Transverse colon (tissue), 4 donors: ENCODE results near the gene RAMP1. TPM values are rescaled to one million over a fixed set of nuclear protein-coding genes. Genes with fewer than 3 reads are reported as not detected.
"Not testable (repeated sequence)": the region's sequence is repeated elsewhere in the genome, so short reads cannot be mapped to it uniquely, and the experiment has no call there.

Experiments
- DNase-seq: peaks from one replicate; pipeline ENCODE4 v3.0.0-alpha.2; 2019
- H3K27ac ChIP-seq, 4 donors: fragments of 200-600 bp; sonication (generic); 2 replicates each; pipeline ENCODE4 v1.5.1; 2016 to 2018; ENCODE audit warnings: inconsistent platforms in 4 of 4
- H3K27me3 ChIP-seq: fragments of 200-600 bp; sonication (generic); 2 replicates; pipeline ENCODE4 v1.5.1; 2017; ENCODE audit warnings: inconsistent platforms
- H3K36me3 ChIP-seq, 4 donors: fragments of 200-600 bp; sonication (generic); 2 replicates each; pipeline ENCODE4 v1.5.1; 2017 to 2019; ENCODE audit warnings: inconsistent platforms in 4 of 4
- H3K4me1 ChIP-seq, 4 donors: fragments of 200-600 bp; sonication (generic); 2 replicates each; pipeline ENCODE4 v1.5.1; 2017 to 2020; ENCODE audit warnings: inconsistent platforms in 4 of 4
- H3K4me3 ChIP-seq, 4 donors: fragments of 200-600 bp; sonication (generic); 1 replicate in 1 of 4; 2 replicates in 3 of 4; pipeline versions ENCODE4 v1.5.1 to v1.6.1; 2017 to 2019; ENCODE audit warnings: inconsistent platforms in 4 of 4
- H3K9me3 ChIP-seq, 2 donors: fragments of 200-600 bp; sonication (generic); 2 replicates each; pipeline ENCODE4 v1.5.1; 2017 to 2019; ENCODE audit warnings: inconsistent platforms in 2 of 2
- CTCF ChIP-seq, 5 experiments: fragments of 200-600 bp in 3 of 5; fragments of 450-650 bp in 2 of 5; sonication (generic) in 3 of 5; IDR thresholded peaks; 1 replicate in 2 of 5; 2 replicates in 3 of 5; pipeline ENCODE4 v1.5.1; 2016 to 2017; ENCODE audit warnings: antibody characterized with exemption in 5 of 5, inconsistent platforms in 3 of 5, mild to moderate bottlenecking in 2 of 5, moderate library complexity in 1 of 5
- EP300 ChIP-seq: sonication (generic); formaldehyde crosslinking; IDR thresholded peaks from one replicate; pipeline ENCODE4 v1.6.1; 2017; ENCODE audit warnings: antibody characterized with exemption, low read depth
- POLR2A ChIP-seq: fragments of 450-650 bp; IDR thresholded peaks from one replicate; pipeline ENCODE4 v1.6.1; 2016; ENCODE audit warnings: antibody characterized with exemption, mild to moderate bottlenecking, moderate library complexity
- POLR2AphosphoS5 ChIP-seq, 3 donors: sonication (generic); formaldehyde crosslinking; IDR thresholded peaks; one replicate each; pipeline ENCODE4 v1.6.1; 2016; ENCODE audit warnings: antibody characterized with exemption in 3 of 3
- WGBS, 2 donors: methylation state at CpG; one replicate each; pipeline ENCODE4 v1.1.5; 2018; ENCODE audit warnings: low coverage in 1 of 2; 5-methylcytosine and 5-hydroxymethylcytosine counted together
- in situ Hi-C, 4 donors: fragments of 200-750 bp; cut with MboI; loops; one replicate each; pipeline versions ENCODE4 v1.15.0 to v1.15.1; 2017; ENCODE audit warnings: low sequenced_read_pairs in 3 of 4, low pct_ligation_motif_present in 1 of 4, low pct_unique_long_range_greater_than_20kb in 1 of 4
- intact Hi-C: fragments of 100-400 bp; cut with DNase I; formaldehyde crosslinking; loops from one replicate; pipeline ENCODE4 v1.15.1; 2023; ENCODE audit warnings: low total_unique reads
- total RNA-seq, 4 donors: library from RNA; depleted of rRNA; stranded (reverse); fragments of >200 nt; gene quantifications; one replicate each; pipeline ENCODE4 v1.1.0, GENCODE V29; 2016

Gene RAMP1
- total RNA-seq, 4 donors from 2014 or later = 47.5 to 158 (median 95.7) TPM

DNA sequence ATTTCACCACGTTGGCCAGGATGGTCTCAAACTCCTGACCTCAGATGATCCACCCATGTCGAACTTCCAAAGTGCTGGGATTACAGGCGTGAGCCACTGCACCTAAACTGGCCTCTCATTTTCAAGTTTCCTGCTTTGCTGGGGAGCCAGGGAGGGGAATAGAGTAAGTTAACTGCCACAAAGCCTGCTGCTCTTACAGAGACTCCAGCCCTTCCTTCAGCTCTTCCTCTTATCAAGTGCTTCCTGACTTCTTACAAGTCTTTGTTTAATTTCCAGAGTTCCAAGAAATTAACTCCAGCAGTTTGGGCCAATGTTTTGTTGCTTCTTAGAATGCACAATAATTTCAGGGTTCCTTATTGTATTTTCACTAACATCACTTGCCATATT is 83.1 kb downstream of the RAMP1 start:
- H3K36me3 ChIP-seq = no peaks in the 10 kb centered on the region
- H3K4me3 ChIP-seq = no peak overlapping the region
- no peak overlapping the region for H3K27ac ChIP-seq
- intact Hi-C loops = no loop called here
- WGBS, 2 donors = 68% methylated on average over 3 of the region's 3 CpGs; no CpG with 5 or more reads in 1 of the 2 donors
- DNase-seq = no peak
- TF ChIP-seq POLR2AphosphoS5 (IDR thresholded peaks at IDR 0.05) (no peak), EP300 (no peak)
- no peaks in the 10 kb centered on the region for H3K27me3 ChIP-seq
- peaks cover 0 to 3% of the 10 kb centered on the region in 2 donors for H3K9me3 ChIP-seq
- no peaks in the 10 kb centered on the region for H3K4me1 ChIP-seq
- in situ Hi-C loops = no loop called here

DNA sequence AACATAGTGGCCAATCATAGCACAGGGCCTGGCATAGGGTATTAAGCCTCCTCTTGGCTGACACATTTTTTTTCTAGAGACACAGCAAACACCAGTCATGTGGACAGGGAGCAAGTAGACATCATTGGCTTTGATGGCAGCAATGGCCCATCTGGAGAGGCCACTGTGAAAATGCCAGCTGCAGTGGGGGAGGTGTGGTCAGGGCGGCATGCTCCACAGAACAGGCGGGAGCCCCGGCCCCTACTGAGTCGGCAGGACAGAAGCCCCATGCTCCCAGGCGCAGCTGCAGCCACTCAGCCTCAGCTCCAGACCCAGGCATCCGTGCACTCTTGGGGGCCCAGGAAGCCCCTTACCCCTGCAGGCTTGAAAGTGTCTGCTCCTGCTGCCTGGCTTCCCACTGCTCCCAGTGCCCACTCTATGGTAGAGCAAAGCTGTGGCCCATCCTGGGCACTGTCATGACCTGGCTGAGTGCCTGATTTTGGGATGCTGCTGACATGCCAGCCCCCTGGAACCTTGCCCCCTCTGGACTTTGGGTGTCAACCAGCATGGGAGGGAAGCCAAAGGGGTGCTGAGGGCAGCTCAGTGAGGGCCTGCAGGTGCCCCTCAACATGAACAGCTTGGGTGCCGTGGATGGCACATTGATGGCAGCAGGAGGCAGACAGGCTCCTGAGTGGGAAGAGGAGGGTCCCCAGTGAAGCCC is 84.1 kb downstream of the RAMP1 start:
- in situ Hi-C loops = no loop called here
- Histone ChIP-seq H3K4me1 (no peaks in the 10 kb centered on the region), H3K36me3 (no peaks in the 10 kb centered on the region), H3K27ac (no peak overlapping the region), H3K27me3 (no peaks in the 10 kb centered on the region), H3K9me3 (peaks cover 0 to 3% of the 10 kb centered on the region in 2 donors), H3K4me3 (no peak overlapping the region)
- TF ChIP-seq POLR2AphosphoS5 (IDR thresholded peaks at IDR 0.05) = no peak
- no peak for TF ChIP-seq POLR2A
- no peak for TF ChIP-seq CTCF (IDR thresholded peaks at IDR 0.05)
- TF ChIP-seq EP300 = no peak
- 92% methylated on average over 7 of the region's 7 CpGs; no CpG with 5 or more reads in 1 of the 2 donors for WGBS, 2 donors
- no peak for DNase-seq
- intact Hi-C loops = no loop called here

- TF ChIP-seq CTCF (IDR thresholded peaks at IDR 0.05) = no peak
- no peak for TF ChIP-seq POLR2AphosphoS5 (IDR thresholded peaks at IDR 0.05)
- no peak for TF ChIP-seq EP300
- TF ChIP-seq POLR2A = no peak
- Histone ChIP-seq H3K27me3 (no peaks in the 10 kb centered on the region), H3K4me1 (no peaks in the 10 kb centered on the region), H3K4me3 (no peak overlapping the region), H3K36me3 (no peaks in the 10 kb centered on the region), H3K9me3 (peaks cover 0 to 3% of the 10 kb centered on the region in 2 donors), H3K27ac (no peak overlapping the region)
- in situ Hi-C loops (no loop called here), intact Hi-C loops (no loop called here)
- no peak for DNase-seq
- 77% methylated on average over 3 of the region's 4 CpGs; no CpG with 5 or more reads in 1 of the 2 donors for WGBS, 2 donors
Measured at GRCh38 chr2:237944302-237944701, 84.9 kb downstream of the RAMP1 start.

- Histone ChIP-seq H3K4me1 (no peaks in the 10 kb centered on the region), H3K4me3 (no peak overlapping the region), H3K36me3 (no peaks in the 10 kb centered on the region), H3K9me3 (peaks cover 0 to 3% of the 10 kb centered on the region in 2 donors), H3K27ac (no peak overlapping the region), H3K27me3 (no peaks in the 10 kb centered on the region)
- WGBS, 2 donors = 62 to 80% methylated on average over 1 of the region's 1 CpG
- intact Hi-C loops (no loop called here), in situ Hi-C loops (no loop called here)
- no peak for TF ChIP-seq POLR2AphosphoS5 (IDR thresholded peaks at IDR 0.05)
- no peak for TF ChIP-seq EP300
- TF ChIP-seq POLR2A = no peak
- TF ChIP-seq CTCF (IDR thresholded peaks at IDR 0.05) = no peak
- no peak for DNase-seq
Measured at GRCh38 chr2:237946423-237946822, 87.0 kb downstream of the RAMP1 start.

DNA sequence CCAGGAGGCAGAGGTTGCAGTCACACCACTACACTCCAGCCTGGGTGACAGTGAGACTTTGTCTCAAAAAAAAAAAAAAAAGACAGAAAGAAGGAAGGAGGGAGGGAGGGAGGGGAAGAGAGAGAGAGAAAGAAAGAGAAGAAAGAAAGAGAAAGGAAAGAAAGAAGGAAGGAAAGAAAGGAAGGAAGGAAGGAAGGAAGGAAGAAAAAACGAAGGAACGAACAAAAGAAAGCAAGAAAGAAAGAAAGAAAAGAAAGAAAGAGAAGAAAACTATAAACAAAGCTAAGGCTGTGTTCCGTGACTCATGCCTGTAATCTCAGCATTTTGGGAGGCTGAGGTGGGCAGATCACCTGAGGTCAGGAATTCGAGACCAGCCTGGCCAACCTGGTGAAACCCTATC is 91.9 kb downstream of the RAMP1 start:
- H3K9me3 ChIP-seq, H3K4me1 ChIP-seq, H3K27ac ChIP-seq, intact Hi-C loops, H3K4me3 ChIP-seq, DNase-seq, H3K36me3 ChIP-seq, in situ Hi-C loops: not testable (repeated sequence)
- H3K27me3 ChIP-seq = peaks cover 31% of the 10 kb centered on the region
- WGBS, 2 donors = 63 to 67% methylated on average over 4 of the region's 4 CpGs
